Measurements from ENCODE around the gene MESD.

The MESD gene

DNA sequence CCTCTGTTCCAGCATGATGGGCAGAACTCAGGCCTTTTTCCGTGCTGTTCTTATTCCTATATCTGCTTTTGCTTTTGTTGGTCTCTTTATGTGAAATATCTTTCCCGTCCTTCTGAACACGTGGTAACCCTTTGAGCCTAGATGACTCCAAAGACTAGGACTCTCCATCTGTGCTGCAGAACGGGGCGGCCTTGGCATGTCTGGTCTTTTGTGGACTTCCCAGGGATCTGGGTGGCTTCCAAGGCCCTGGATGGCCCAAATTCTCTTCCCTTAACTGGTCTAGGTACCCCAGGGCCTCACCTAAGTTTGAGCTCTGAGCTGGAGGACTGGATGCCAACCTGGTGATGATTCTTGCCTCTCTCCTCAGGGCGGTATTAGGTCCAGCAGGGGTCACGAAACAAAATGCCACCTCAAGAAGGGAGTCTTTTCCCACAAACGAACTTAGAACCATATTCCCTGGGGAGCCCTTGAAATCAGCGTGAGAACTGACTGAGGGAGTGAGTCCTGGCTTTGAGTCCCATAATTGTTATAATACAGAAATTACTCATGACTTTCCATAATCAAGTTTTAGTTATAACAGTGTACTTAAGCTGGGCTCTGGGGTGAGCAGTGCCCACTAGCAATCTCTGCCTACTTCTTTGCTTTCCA, 25.0 kb upstream of the MESD start:
- DNase-seq = no peak

DNA sequence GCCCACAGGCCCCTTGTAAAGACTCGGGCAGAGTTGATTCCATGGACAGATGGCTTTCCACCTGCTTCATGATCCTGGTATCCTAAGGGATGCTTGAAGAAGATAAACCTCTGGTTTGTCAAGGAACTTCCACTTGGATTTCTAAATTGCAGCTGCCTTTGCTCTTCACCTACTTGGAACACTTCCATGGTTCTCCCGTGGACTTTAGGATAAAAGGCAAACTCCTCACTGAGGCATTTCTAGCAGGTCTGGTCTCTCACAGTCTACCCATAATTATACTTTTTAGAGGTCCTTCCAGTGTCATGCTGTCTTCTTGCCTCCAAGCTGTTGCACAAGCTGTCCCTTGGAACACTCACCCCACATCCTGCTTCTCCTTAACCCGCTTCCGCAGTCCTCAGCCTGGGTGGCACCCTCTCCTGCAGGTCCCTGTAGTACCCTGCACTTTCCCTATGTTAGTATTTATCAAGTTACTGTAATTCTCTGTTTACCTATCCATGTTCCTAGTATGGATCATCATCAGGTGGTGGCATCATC, 23.8 kb upstream of the MESD start:
- no peak for DNase-seq

DNA sequence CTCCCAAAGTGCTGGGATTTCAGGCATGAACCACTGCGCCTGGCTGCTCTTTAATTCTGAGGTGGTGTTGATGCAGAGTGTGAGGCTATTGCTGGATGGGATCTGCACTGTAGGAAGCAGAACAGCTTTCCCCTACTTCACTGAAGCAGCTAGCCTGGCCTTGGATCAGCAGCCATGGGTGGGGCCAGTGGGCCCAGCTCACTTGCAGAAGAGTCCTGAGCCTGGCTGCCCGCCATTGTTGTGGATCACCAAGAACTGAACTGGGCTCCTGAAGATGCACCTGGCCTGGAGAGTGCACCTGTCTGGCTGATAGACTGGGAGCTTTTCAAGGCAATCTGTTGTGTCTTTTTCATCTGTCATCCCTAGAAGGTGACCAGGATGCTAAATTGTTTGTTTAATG, 23.0 kb upstream of the MESD start:
- no peak for DNase-seq

DNA sequence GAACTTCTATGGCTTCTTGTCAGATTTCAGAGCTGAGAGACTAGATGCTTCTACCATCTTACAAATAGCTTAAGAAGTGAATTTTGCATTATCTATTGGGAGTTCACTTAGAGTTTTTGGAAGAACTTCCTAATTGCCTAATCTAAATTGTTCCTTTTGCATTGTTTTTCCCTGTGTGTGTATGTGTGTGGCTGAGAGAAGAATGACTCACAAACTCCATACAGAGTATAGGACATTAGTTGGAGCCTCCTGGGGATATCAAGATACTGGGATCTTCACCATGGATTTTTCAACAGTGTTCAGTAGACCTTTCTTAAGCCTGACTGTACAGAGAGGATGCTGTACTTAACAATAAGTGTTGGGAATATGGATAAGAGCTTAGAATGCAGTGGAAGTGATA, 22.0 kb upstream of the MESD start:
- no peak for DNase-seq

DNA sequence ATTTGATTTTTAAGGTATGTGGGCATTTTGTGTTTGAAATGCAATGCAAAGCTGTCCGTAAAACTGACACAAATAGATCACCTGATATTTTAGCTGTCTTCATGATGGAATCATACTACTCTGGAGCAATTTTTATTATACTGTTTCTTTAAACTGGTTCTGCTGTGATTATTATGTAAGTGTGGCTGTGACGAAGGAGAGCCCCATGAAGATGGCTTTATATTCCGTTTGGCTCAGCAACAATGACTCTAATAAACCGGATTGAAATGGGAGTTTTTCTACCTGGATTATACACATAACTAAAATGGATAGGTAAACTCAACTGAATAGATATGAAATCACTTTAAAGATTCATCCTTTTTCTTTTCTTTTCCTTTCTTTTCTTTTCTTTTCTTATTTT, 20.5 kb upstream of the MESD start:
- no peak for DNase-seq

DNA sequence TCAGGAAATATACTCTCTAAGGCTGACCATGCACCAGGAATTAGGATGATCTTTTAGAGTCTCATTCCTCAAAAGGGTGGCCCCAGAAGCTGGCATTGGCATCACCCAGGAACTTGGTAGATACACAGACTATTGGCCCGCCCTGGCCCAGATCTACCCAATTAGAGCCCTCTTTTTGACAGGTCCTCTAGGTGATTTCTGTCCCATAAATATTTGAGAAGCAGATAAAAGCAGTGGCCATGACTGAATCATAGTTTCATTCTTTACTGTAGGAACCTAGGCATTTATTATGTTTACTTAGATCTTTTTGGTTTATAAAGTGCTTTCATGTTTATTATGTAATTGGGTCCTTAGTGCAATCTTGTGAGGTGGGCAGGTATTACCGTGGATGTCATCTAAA, 18.7 kb upstream of the MESD start:
- no peak for DNase-seq

DNA sequence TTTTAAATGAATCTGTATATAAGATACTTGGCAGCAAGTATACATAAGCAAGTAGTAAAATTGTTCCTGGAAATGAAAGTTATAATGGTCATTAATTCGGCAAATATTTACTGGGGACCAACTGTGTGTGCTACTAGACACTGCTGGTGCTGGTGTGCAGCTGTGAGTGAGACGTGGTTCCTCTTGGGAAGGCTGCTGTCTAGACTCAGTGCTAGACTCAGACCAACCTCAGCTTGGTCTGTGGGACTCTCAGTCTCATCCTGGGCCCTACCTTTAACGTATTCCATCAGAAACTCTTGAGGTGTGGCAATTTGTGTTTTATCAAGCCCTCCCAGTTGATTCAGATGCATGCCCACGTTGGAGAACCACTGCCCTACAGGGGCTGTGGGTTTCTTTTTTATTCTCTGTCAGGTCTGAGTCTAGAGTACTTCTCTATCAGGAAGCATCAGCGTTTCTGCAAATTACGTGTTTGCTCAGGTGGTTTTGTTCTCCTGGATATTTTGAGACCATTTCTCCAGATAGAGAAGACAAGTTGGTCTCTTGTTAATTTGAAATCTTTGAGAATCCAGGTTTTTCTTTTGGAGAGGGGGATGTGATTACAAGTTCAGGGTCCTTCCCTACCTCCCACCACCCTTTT, 17.9 kb upstream of the MESD start:
- peak; percentile 33 for DNase-seq

DNA sequence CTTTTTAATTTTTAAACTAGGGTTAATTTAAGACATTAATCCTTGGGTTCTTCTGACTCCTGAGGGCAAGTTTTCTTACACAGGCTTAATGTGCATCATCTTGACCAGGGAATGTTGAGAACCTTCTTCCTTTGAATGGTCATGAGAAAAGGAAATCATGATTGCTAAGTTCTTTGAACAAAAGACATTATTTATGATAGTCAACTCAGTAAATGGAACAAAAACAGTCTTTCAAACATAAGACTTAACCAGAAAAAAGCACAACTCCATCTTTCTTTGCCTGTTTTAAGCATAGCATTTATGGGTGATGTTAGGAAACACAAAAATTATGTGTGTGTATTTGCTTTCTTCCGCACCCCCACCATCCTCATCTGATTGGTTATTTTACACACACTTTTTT, 16.5 kb upstream of the MESD start:
- DNase-seq = no peak

DNA sequence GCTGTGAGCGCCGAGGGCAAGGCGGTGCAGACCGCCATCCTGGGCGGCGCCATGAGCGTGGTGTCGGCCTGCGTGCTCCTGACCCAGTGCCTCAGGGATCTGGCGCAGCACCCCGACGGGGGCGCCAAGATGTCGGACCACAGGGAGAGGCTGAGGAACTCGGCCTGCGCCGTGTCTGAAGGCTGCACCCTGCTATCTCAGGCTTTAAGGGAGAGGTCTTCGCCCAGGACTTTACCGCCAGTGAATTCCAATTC, 13.4 kb upstream of the MESD start:
- no peak for DNase-seq

DNA sequence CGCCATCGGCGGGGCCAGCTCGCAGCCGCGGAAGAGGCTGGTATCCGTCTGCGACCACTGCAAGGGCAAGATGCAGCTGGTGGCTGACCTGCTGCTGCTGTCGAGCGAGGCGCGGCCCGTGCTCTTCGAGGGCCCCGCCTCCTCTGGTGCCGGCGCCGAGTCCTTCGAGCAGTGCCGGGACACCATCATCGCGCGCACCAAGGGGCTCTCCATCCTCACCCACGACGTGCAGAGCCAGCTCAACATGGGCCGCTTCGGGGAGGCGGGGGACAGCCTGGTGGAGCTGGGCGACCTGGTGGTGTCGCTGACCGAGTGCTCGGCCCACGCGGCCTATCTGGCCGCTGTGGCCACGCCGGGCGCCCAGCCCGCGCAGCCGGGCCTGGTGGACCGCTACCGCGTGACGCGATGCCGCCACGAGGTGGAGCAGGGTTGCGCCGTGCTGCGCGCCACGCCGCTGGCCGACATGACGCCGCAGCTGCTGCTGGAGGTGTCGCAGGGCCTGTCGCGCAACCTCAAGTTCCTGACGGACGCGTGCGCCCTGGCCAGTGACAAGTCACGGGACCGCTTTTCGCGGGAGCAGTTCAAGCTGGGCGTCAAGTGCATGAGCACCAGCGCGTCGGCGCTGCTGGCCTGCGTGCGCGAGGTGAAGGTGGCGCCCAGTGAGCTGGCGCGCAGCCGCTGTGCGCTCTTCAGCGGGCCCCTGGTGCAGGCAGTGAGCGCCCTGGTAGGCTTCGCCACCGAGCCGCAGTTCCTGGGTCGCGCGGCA, 12.9 kb upstream of the MESD start:
- no peak for DNase-seq

DNA sequence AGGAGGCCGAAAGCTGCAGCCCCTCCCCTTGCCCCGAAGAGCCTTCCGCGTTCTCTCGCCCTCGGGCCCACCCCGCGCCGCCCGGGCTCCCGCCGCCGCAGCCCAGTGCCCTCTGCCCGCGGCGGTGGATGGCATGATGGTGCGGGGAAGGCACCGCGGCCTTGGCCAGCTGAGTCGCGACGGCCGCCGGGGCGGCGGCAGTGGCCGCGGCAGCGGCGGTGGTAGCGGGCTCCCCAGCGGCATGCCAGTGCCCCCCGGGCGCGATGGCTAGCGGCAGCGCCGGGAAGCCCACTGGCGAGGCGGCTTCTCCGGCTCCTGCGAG, 12.4 kb upstream of the MESD start:
- no peak for DNase-seq

DNA sequence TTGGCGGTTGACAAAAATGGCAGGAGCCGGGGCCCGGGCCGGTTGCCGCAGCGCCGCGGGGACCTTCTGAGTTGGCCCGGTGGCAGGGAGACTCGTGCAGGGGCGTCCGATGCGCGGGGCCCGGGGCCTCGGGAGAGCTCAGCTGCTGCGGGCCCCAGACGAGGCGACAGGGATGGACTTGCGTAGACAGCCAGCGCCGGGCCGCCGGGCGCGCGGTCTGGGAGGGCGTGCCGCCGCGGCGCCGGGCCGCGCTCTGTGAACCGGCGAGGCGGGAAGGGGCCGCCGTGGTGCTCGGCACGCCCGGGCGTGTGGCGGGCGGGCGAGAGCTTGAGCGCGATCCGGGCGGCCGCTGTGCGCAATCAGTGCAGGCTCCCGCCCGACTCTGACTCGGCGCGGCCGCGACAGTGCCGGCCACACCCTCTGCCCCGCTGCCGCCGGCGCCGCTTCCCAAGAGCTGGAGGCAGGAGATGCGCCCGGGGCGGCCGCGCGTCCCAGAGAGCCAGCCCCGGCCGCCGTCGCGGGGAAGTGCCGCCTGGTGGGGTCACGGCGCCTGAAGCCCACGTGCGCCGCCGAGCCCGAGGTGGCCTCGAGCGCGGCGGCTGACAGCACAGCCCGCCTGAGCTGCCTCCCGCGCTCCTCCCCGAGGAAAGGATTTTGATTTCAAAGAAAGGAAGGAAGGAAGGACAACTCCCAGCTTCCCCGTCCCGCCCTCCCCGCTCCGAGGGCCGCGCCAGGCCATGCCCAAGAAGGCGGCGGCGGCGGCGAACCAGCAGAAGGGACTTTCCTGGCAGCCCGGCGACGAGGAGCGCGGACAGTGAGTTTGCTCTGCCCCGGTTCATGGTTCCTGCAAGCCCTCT, 11.8 kb upstream of the MESD start:
- DNase-seq = peak; percentile 65

DNA sequence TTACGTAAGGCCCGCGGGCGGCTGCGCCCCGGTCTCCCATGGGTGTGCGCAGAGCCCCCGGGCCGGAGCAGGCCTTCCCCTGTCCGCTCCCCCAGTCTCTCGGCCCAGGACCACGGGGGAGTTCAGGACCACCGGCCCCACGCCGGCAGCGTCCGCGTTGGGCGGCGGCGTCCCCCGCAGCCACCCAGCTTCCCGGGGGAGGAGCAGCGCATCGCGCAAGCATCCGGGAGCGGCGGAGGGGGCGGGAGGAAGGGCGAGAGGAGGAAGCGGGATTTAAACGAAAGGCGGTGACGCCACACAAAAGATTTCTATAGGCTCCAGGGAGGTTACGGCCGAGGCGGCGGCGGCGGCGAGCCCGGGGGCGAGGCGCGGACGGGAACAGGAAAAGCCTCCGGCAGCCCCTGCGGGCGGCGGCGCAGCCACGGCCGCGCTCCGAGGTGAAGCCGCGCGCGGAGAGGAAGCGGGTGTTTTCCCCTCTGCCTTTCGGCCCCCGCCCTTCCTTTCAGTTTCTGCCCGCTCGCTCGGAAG, 11.1 kb upstream of the MESD start, which contains the start of gene TLNRD1:
TLNRD1 (plus strand) TSS at position 300 of the 528 bp plus-strand sequence. CDS start 1,349 bp downstream, outside the sequence.
- peak; percentile 91 for DNase-seq

DNA sequence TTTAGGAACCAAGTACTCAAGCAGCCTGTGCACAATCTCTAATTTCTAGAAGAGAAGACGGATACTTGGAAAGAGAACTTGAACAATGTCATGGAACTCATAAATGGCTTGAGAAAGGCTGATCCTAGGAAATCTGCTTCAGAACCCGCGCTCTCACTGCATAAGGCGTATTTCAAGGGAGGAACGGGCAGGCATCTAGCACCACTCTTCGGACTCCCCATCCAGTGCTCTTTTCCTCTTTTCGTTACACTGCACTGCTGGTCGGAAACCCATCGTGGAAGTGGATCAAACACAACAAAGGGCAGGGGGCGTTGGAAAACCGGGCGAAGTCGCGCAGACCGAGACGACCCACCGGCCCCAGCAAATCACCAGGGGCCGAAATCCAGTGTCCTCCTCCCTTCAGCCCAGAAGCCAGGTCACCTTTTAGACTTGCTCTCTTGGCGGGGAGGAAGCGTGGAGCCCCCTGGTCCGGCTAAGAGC, 10.6 kb upstream of the MESD start:
- peak; percentile 46 for DNase-seq

DNA sequence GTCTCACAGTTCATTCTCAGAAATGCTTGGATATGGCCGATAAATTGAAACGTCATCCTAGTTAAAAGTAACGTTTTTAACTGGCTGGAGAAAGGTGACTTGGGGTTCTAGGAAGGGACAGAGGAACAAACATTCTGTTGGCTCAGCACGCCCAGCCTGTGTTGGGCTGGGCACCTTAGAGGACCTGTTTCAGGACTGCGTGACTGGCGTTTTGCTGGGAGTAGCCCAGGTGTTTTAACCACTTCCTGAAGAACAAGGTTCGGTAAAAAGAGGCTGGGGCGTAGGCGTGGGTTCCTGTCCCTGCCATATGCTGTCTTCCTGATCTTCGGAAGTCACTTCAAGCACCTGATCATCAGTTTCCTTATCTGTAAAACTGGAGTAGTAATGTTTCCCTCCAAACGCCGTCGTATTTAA, 10.0 kb upstream of the MESD start:
- DNase-seq = no peak

DNA sequence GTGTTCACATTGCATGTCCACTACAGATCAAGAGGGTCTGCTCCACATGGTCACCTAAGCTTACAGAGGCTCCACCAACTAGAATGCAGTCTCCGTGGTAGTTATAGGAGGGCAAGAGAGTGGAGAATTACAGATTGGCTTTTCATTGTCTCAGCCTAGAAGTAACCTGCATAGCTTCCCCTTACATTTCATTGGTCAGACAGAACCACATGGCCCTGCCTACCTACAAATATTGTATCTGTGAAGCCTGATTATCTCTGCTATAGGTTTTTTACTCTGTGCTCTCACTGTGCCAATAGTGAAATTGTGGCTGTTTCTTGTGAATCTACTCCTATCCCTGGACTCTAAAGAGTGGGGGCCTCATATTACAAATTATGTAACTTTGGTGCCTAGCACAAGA, 8.6 kb upstream of the MESD start:
- no peak for DNase-seq

DNA sequence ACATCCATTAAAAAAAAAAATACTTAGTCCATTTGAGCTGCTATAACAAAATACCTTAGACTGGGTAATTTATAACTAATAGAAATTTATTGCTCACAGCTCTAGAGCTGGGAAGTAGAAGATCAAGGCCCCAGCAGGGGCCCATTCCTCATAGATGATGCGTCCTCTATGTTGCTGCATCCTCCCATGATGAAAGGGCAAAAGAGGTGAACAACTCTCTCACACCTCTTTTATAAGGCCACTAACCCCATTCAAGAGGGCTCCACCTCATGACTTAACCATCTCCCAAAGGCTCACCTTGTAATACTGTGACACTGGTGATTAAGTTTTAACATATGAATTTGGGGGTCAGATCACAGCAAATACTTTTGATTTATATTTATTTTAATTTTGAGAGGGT, 8.1 kb upstream of the MESD start:
- DNase-seq = no peak

DNA sequence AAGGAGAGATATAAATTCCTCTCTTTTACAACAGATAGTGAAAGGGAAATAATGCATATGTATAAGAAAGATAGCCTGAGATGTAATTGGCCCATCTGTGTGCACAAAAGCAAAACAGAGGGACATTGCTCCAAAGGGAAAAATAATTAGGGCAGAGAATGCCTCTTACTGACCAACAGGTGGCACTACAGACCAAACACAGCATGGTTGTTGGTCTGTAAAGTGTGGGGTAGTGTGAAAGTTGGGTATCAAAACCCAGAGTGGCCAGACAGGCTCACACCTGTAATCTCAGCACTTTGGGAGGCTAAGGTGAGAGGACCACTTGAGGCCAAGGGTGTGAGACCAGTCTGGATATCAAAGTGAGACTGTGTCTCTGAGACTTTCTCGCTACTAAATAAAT, 6.6 kb upstream of the MESD start:
- DNase-seq = peak; percentile 54

DNA sequence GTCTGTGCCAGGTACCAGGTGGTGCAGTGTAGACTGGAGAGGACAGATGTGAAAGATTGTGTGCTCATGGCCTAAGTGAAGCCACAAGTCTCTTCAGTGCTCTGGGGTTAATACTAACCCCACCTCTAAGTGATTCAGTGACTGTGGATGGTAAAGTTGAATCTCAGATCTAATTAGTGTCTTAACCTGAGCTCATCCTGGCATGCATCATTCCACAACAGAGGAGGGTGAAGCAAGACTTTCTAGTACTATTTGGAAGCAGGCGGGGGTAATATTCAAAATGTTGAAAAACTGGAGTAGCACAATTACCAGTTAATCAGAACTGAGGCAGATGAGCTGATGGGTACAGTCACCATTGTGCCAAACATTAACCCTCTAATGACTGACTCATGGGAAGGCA, 2.8 kb upstream of the MESD start:
- DNase-seq = no peak

DNA sequence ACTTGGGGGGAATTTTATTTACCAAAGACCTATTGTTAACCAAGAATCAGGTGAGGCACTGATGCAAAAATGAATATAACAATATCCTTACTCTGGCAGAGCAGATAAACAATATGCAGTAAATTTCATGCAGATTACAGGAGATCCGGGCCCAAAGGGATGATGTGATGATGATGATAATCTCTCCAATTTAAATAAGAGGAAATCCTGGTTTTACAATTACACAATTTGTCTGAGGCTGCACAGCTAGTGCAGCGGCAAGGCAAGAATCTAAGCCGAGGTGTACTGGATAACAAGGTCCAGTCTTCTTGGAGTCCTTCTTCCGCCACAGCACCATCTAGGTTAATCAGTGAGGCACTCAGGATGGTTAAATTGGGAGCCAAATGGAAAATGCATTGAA, 2.4 kb upstream of the MESD start:
- no peak for DNase-seq

DNA sequence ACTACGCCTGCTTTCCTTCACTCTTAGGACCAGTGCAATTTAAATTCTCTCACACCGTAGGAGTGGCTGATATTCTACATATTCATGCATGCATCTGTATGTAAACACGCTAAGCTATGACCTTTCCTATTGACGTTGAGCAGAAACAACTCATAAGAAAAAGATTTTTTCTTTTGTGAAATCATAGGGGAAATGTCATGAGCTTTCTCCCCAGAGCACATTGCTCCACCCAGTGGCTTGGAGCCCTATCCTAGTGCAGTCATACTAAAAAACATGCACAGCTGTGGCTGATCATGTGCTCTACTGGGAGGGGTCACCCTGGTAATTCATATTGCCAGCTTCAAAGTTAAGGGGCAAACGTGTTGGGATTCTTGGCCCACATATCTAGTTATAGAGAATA, 1.8 kb upstream of the MESD start:
- DNase-seq = peak; percentile 12

DNA sequence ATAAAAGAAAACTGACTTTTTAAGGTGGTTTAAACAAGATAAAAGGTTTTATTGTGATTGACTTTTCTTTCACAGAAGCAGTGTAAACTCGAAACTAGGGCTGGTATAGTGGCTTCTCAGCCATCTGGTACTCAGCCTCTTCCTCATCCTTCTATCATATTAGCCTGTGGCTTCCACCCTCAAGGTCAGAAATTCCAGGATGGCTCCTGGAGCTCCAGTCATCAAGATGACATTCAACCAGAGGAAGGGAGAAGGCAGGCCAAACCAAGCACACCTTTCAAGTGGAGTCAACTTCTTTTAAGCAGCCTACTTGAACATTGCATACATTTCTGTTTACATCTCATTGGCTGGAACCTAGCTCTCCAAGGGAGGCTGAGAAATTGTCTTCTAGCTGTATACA, 1.3 kb upstream of the MESD start:
- DNase-seq = no peak

DNA sequence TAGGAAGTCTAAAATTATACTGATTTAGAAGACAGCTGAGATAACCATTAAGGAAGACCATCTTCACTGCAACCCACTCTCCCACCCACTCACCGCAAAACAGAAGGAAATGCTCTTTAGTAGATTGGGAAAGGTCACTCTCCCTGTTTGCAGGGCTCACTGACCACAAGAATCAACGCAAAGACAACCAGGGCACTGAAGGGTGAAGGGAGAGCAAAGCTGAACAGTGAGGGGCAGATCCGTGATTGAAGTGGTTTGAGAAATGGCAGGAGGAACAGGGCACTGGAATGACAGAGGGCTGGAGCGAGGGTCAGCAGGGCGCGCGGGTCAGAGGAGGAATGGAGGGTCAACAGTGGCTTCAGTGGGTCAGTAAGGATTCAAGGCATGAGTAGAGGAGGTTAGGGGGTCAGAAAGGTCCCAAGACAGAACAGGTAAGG, 520 bp downstream of the MESD start:
- peak; percentile 28 for DNase-seq

Measured in NCI-H69 (cell line).